Mammary epithelial cell (primary cell): ENCODE data around the gene DOK6.

Experiments used
- CTCF ChIP-seq, 2 donors: IDR thresholded peaks in 1 of 2; conservative IDR thresholded peaks in 1 of 2; 2 replicates each; pipeline ENCODE4 v1.5.1; 2011 to 2012; ENCODE audit warnings: inconsistent platforms in 2 of 2, low read length in 2 of 2, mild to moderate bottlenecking in 2 of 2, control low read depth in 1 of 2, low read depth in 1 of 2; ENCODE audit not compliant: insufficient read depth in 1 of 2; ENCODE audit errors: extremely low read depth in 1 of 2
- EZH2 ChIP-seq: IDR thresholded peaks from 2 replicates; pipeline ENCODE4 v1.6.1; 2012; ENCODE audit warnings: low read length, inconsistent platforms, borderline replicate concordance

GRCh38 chr18:69703461-69703860 lies 302.8 kb downstream of the DOK6 start:
- no peak for TF ChIP-seq CTCF (conservative IDR thresholded peaks at IDR 0.05 in 1 of 2, IDR thresholded peaks at IDR 0.05 in 1 of 2; ENCODE audit: extremely low read depth in 1 of 2, insufficient read depth in 1 of 2, low read depth in 1 of 2, low read length in 2 of 2)
- TF ChIP-seq EZH2 = no peak
